Mesothelial cell of epicardium (in vitro differentiated cells): ENCODE results near the gene CALD1. TPM values are rescaled to one million over a fixed set of nuclear protein-coding genes. Genes with fewer than 3 reads are reported as not detected.

Experiments
- DNase-seq, 2 experiments: peaks; one replicate each; pipeline ENCODE4 v3.0.0; 2021; ENCODE audit warnings: low spot score in 2 of 2; ENCODE audit not compliant: unreplicated experiment in 2 of 2
- H3K27ac Mint-ChIP-seq: 2 replicates; pipeline ENCODE4 v1.8.0; 2021; ENCODE audit warnings: mixed read lengths
- H3K27me3 Mint-ChIP-seq: 2 replicates; pipeline ENCODE4 v1.8.0; 2021; ENCODE audit warnings: low read depth, mixed read lengths
- H3K36me3 Mint-ChIP-seq: 2 replicates; pipeline ENCODE4 v1.8.0; 2021; ENCODE audit warnings: mixed read lengths
- H3K4me1 Mint-ChIP-seq: 2 replicates; pipeline ENCODE4 v1.8.0; 2021; ENCODE audit warnings: mixed read lengths
- H3K4me3 Mint-ChIP-seq: 2 replicates; pipeline ENCODE4 v1.8.0; 2021; ENCODE audit warnings: mild to moderate bottlenecking, moderate library complexity, mixed read lengths
- H3K9me3 Mint-ChIP-seq: 2 replicates; pipeline ENCODE4 v1.8.0; 2021; ENCODE audit warnings: mixed read lengths
- CTCF ChIP-seq: fragments of 200-600 bp; sonication (generic); IDR thresholded peaks from one replicate; pipeline ENCODE4 v1.5.0; 2021; ENCODE audit warnings: antibody characterized with exemption; ENCODE audit not compliant: unreplicated experiment
- total RNA-seq: library from RNA; stranded (reverse); gene quantifications from 3 replicates; pipeline ENCODE4 v1.2.1, GENCODE V29; 2021

Gene CALD1
- total RNA-seq, 1 donor from 2014 or later = 191 TPM

DNA sequence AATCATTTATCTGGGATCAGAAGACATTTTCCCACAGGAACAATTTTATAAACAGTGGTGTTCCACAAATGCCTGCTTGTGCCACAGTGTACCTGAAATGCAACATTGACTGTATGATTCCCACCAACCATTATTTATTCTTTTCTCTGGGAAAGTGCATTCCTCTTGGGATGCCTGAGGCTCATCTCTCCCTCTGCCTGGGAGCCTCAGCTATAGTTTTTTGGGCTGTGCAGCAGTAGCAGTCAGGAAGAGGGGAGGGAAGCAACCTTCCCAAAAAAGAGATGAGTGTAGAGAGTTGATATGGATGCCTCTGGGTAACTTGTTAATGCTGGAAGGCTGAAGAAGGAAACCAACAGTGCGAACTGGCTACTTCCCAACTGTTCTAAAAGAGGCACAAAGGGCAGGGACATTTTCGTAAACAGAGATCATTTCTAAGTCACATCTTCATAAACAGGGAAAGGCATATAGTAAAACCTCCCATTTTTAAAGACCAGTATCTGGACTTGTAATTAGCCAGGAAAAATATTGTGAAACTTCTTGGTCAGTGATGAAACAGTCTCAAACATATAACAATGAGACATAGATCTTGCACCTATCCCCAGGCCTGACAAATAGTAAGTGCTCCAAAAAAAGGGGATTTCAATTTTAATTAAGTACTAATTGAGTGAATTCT lies 1.4 kb upstream of the CALD1 start:
- Mint-ChIP-seq H3K4me1 (peaks cover 46% of the 10 kb centered on the region), H3K9me3 (no peaks in the 10 kb centered on the region), H3K27ac (peak overlapping the region; percentile 98), H3K4me3 (peak overlapping the region; percentile 89), H3K36me3 (no peaks in the 10 kb centered on the region), H3K27me3 (no peaks in the 10 kb centered on the region)
- DNase-seq = no peak
- TF ChIP-seq CTCF = no peak

GRCh38 chr7:134779741-134780065 lies 269 bp downstream of the CALD1 start:
- H3K4me3 Mint-ChIP-seq = peak overlapping the region; percentile 89
- peaks cover 46% of the 10 kb centered on the region for H3K4me1 Mint-ChIP-seq
- H3K27ac Mint-ChIP-seq = peak overlapping the region; percentile 98
- no peak for DNase-seq
- TF ChIP-seq CTCF = no peak
- no peaks in the 10 kb centered on the region for H3K27me3 Mint-ChIP-seq
- no peaks in the 10 kb centered on the region for H3K9me3 Mint-ChIP-seq
- H3K36me3 Mint-ChIP-seq = no peaks in the 10 kb centered on the region

DNA sequence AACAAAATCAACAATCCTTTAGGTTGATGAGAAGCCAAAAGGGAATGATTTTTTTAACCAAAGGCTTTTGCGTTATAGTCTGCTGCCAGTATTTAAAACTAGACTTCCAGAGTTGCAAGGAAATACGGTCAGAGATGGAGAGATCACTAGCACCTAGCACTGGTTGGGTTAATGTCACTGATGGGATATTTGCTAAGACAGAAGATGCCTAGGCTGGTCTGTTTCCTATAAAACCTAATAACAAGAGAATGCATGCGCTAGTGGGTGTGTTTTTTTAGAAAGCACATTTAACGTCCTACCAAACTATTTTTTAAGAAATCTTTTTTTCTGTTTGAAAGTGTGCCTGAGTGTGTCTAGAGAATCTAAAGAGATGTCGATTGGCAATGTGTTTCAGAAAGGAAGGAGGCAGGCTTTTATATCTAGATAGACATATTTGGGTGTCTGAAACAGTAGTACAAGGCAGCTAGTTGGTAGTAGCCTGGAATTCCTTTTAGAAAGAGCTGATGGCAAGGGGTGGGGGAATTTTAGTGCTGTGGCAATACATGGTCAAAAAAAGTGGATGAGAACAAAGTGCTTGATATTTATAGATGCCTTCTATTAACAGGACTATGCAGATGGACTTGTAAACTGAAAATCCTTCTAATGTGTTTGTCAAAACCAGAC lies 863 bp downstream of the CALD1 start:
- H3K4me3 Mint-ChIP-seq = peak overlapping the region; percentile 89
- H3K27ac Mint-ChIP-seq = peak overlapping the region; percentile 98

GRCh38 chr7:134781171-134781570 lies 1.7 kb downstream of the CALD1 start:
- Mint-ChIP-seq H3K4me1 (peaks cover 46% of the 10 kb centered on the region), H3K27ac (peak overlapping the region; percentile 98), H3K36me3 (no peaks in the 10 kb centered on the region), H3K4me3 (peak overlapping the region; percentile 89), H3K9me3 (no peaks in the 10 kb centered on the region), H3K27me3 (no peaks in the 10 kb centered on the region)
- DNase-seq = no peak
- no peak for TF ChIP-seq CTCF

More for the DNA sequence above, 863 bp downstream of the CALD1 start:
- DNase-seq = no peak
- Mint-ChIP-seq H3K27me3 (no peaks in the 10 kb centered on the region), H3K4me1 (peaks cover 46% of the 10 kb centered on the region), H3K9me3 (no peaks in the 10 kb centered on the region), H3K36me3 (no peaks in the 10 kb centered on the region)
- TF ChIP-seq CTCF = no peak

DNA sequence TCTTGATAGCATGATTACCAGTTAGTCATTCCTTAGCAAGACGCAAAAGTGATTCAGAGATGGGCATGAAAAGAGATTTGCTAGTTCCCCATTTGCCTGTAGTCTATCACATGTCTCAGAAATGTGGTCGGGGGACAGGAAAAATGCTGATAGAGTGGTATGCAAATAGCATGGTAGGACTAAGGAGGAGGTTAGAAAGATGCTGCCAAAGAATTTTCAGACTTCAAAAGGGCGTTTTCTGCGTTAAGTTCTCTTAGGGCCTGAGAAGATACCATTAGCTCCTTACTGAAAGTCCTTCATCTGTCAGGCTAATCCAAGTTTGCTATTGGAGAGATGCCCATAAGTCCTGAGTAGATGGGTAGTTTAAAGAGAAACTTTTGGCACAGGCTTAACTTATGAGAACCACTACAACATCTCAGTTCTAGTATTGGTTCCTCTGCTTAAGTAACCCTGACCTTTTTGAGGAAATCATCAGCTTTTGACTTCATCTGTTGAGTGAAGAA lies 2.7 kb downstream of the CALD1 start:
- no peak for DNase-seq
- Mint-ChIP-seq H3K9me3 (no peaks in the 10 kb centered on the region), H3K36me3 (no peaks in the 10 kb centered on the region), H3K4me3 (peak overlapping the region; percentile 35), H3K27ac (no peak overlapping the region), H3K27me3 (no peaks in the 10 kb centered on the region), H3K4me1 (peaks cover 50% of the 10 kb centered on the region)
- TF ChIP-seq CTCF = no peak
